SH-SY5Y (cell line): Measurements from ENCODE around the gene SOX15.

Experiments
- GATA2 ChIP-seq: IDR thresholded peaks from 2 replicates; pipeline ENCODE4 v1.6.1; 2011; ENCODE audit warnings: mild to moderate bottlenecking, low read depth, low read length
- GATA3 ChIP-seq: IDR thresholded peaks from 2 replicates; pipeline ENCODE4 v1.6.1; 2011; ENCODE audit warnings: low read depth, mild to moderate bottlenecking, low read length, moderate library complexity

SOX15 gene

GRCh38 chr17:7541074-7541621 lies 48.7 kb downstream of the SOX15 start:
- TF ChIP-seq GATA3, result no peak
- no peak for TF ChIP-seq GATA2

GRCh38 chr17:7538891-7539545 lies 50.9 kb downstream of the SOX15 start:
- TF ChIP-seq GATA3, result no peak
